K562 treated with DMSO at 1 percent for 4 hours (cell line): Measurements from ENCODE around the gene OR6C68. TPM values are rescaled to one million over a fixed set of nuclear protein-coding genes. Genes with fewer than 3 reads are reported as not detected.

Source experiments
- total RNA-seq: library from RNA; unstranded; fragments of 300-600 nt; gene quantifications from 2 replicates; pipeline ENCODE4 v1.2.3, GENCODE V29; 2022; ENCODE audit not compliant: insufficient read depth

The OR6C68 gene
- not detected in 2 replicates for total RNA-seq

DNA sequence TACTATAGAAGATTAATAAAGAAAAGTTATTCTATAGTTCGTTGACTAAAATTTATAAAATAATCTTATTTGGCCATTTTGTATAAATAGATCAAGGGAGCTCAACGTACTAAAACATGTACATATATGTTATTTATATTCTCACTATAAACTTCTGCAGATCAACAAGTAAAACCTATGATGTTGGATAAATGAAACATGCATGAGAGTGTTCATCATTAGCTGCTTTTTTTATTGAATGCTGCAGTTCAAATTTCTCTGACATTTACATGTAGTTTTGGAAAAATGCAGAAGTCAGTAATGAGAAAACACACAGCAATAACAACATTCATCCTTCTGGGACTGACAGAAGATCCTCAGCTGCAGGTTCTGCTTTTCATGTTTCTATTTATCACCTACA is at the start of gene OR6C68:
Gene OR6C68 (plus strand): TSS at position 301 of the 400 bp plus-strand sequence. CDS start 0 bp downstream, at position 301.

GRCh38 chr12:55443776-55444175 is 48.4 kb upstream of the OR6C68 start, which contains the start of gene OR6C2:
Gene OR6C2 (plus strand): TSS chr12:55444076. CDS start chr12:55452214, 8,138 bp downstream.

GRCh38 chr12:55470088-55470829 is 21.9 kb upstream of the OR6C68 start, which contains the start of gene OR6C70:
Gene OR6C70 (minus strand): TSS chr12:55470138. CDS start chr12:55470138, 0 bp downstream.

Other genes starting within 250 kb of the OR6C68 start
- not detected in 2 replicates for gene OR6C74, start 247.8 kb upstream of the OR6C68 start, total RNA-seq
- gene OR6C6, start 195.8 kb upstream of the OR6C68 start, total RNA-seq = not detected in 2 replicates
- gene OR6C1, start 178.0 kb upstream of the OR6C68 start, total RNA-seq = not detected in 2 replicates
- not detected in 2 replicates for gene OR6C3, start 161.6 kb upstream of the OR6C68 start, total RNA-seq
- gene OR6C75, start 129.4 kb upstream of the OR6C68 start, total RNA-seq = not detected in 2 replicates
- not detected in 2 replicates for gene OR6C65, start 91.8 kb upstream of the OR6C68 start, total RNA-seq
- gene OR6C76, start 66.1 kb upstream of the OR6C68 start, total RNA-seq = not detected in 2 replicates
- gene OR6C2, start 48.3 kb upstream of the OR6C68 start, total RNA-seq = not detected in 2 replicates
- gene OR6C70, start 22.2 kb upstream of the OR6C68 start, total RNA-seq = not detected in 2 replicates
- not detected in 2 replicates for gene OR6C4, start 57.2 kb downstream of the OR6C68 start, total RNA-seq
- gene OR2AP1, start 80.1 kb downstream of the OR6C68 start, total RNA-seq = not detected in 2 replicates
- gene OR10P1, start 144.5 kb downstream of the OR6C68 start, total RNA-seq = not detected in 2 replicates
- gene ITGA7, start 215.5 kb downstream of the OR6C68 start, total RNA-seq = 0.65 and 1.3 TPM in 2 replicates
- 54.8 and 73.4 TPM in 2 replicates for gene BLOC1S1, start 223.7 kb downstream of the OR6C68 start, total RNA-seq
- gene RDH5, start 228.0 kb downstream of the OR6C68 start, total RNA-seq = 1.5 TPM in 1 of 2 replicates, not detected in the other
- 1,114 and 1,204 TPM in 2 replicates for gene CD63, start 236.6 kb downstream of the OR6C68 start, total RNA-seq